MM.1S (cell line): ENCODE results near the gene SLC25A1.
A peak's percentile ranks its signal among the peaks of the same experiment; 100 is the strongest.

ENCODE experiments used
- DNase-seq: peaks from one replicate; pipeline ENCODE4 v3.0.0-alpha.2; 2015
- H2AFZ ChIP-seq: fragments of 300-600 bp; sonication (generic); 2 replicates; pipeline ENCODE4 v1.6.0; 2016; ENCODE audit warnings: antibody characterized with exemption, low read length
- H3F3A ChIP-seq: fragments of 300-600 bp; sonication (generic); 2 replicates; pipeline ENCODE4 v1.6.1; 2016; ENCODE audit warnings: mild to moderate bottlenecking, antibody characterized with exemption, low read length, moderate library complexity, mixed read lengths; ENCODE audit not compliant: insufficient read depth
- H3K27ac ChIP-seq: fragments of 300-600 bp; sonication (generic); 2 replicates; pipeline ENCODE4 v1.5.1; 2016; ENCODE audit warnings: mild to moderate bottlenecking, low read length
- H3K27me3 ChIP-seq: fragments of 300-600 bp; sonication (generic); replicated peaks from 2 replicates; pipeline ENCODE4 v1.6.0; 2016; ENCODE audit warnings: low read length; ENCODE audit not compliant: insufficient read depth
- H3K36me3 ChIP-seq: fragments of 300-600 bp; sonication (generic); replicated peaks from 2 replicates; pipeline ENCODE4 v1.6.1; 2016; ENCODE audit warnings: mild to moderate bottlenecking, low read length, mixed read lengths; ENCODE audit not compliant: insufficient read depth
- H3K4me1 ChIP-seq: fragments of 300-600 bp; sonication (generic); 2 replicates; pipeline ENCODE4 v1.6.1; 2016; ENCODE audit warnings: low read length, mixed read lengths
- H3K4me2 ChIP-seq: fragments of 300-600 bp; sonication (generic); 2 replicates; pipeline ENCODE4 v1.6.0; 2016; ENCODE audit warnings: low read depth, low read length
- H3K4me3 ChIP-seq: fragments of 300-600 bp; sonication (generic); 2 replicates; pipeline ENCODE4 v1.5.1; 2016; ENCODE audit warnings: low read length, mixed read lengths
- H3K79me2 ChIP-seq: fragments of 300-600 bp; sonication (generic); 2 replicates; pipeline ENCODE4 v1.6.1; 2016; ENCODE audit warnings: mixed run types, low read length, mixed read lengths
- H3K9ac ChIP-seq: fragments of 300-600 bp; sonication (generic); 2 replicates; pipeline ENCODE4 v1.6.1; 2016; ENCODE audit warnings: low read length, mixed read lengths
- H3K9me2 ChIP-seq: fragments of 300-600 bp; sonication (generic); replicated peaks from 2 replicates; pipeline ENCODE4 v1.6.1; 2016; ENCODE audit warnings: mild to moderate bottlenecking, low read length, mixed read lengths; ENCODE audit not compliant: insufficient read depth
- H3K9me3 ChIP-seq: fragments of 300-600 bp; sonication (generic); replicated peaks from 2 replicates; pipeline ENCODE4 v1.6.1; 2016; ENCODE audit warnings: mild to moderate bottlenecking, low read length, mixed read lengths; ENCODE audit not compliant: insufficient read depth
- H4K20me1 ChIP-seq: fragments of 300-600 bp; sonication (generic); 2 replicates; pipeline ENCODE4 v1.6.1; 2016; ENCODE audit warnings: mild to moderate bottlenecking, low read length, moderate library complexity, mixed read lengths; ENCODE audit not compliant: insufficient read depth
- EZH2 ChIP-seq: fragments of 300-600 bp; sonication (generic); optimal IDR thresholded peaks from 2 replicates; pipeline ENCODE3; 2017; ENCODE audit warnings: low read depth, mild to moderate bottlenecking, antibody characterized with exemption, low read length, mixed read lengths
- EZH2phosphoT487 ChIP-seq: fragments of 300-600 bp; sonication (generic); IDR thresholded peaks from 2 replicates; pipeline ENCODE4 v1.6.1; 2018; ENCODE audit warnings: antibody characterized with exemption, low read length
- TF ChIP-seq, protein P1 (sequence below): fragments of 300-600 bp; sonication (generic); IDR thresholded peaks from 2 replicates; pipeline ENCODE4 v1.5.1; 2016; ENCODE audit warnings: antibody characterized with exemption, low read length, mixed read lengths

Gene SLC25A1

DNA sequence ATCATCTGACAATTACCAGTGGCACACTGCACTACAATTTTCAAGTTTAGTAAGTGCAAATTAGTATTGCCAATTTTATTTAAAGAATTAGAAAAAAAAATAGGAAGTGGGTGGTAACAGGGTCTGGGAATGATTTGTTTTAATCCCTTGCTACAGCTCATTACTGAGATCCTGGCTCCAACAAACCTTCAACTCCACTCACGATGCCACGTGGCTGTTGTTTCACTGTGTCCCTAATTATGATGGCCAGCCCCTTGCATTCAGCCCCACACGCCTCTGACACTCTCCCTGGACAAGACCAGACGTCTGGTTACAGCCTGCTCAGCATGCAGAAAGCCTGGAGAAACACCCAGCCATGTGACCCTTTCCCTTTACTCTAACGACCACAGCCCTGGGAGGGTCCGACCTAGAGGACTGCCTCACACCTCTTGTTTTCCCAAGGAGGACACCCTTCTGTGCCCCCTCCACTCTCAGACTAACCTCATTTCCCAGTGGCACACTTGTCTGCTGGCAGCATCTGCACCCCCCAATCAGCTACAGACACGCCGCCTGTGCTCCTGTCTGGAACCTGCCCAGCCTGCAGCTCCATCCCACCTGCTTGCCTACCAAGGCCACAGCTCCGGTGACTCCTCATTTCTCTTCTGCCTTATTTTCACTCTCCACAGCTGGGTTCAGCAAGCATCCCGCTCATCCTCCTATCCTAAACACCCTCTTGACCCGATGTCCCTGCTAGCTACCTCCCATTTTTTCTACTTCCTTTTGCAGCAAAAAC, 18.5 kb upstream of the SLC25A1 start:
- TF ChIP-seq, protein P1, sequence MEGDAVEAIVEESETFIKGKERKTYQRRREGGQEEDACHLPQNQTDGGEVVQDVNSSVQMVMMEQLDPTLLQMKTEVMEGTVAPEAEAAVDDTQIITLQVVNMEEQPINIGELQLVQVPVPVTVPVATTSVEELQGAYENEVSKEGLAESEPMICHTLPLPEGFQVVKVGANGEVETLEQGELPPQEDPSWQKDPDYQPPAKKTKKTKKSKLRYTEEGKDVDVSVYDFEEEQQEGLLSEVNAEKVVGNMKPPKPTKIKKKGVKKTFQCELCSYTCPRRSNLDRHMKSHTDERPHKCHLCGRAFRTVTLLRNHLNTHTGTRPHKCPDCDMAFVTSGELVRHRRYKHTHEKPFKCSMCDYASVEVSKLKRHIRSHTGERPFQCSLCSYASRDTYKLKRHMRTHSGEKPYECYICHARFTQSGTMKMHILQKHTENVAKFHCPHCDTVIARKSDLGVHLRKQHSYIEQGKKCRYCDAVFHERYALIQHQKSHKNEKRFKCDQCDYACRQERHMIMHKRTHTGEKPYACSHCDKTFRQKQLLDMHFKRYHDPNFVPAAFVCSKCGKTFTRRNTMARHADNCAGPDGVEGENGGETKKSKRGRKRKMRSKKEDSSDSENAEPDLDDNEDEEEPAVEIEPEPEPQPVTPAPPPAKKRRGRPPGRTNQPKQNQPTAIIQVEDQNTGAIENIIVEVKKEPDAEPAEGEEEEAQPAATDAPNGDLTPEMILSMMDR, result no peak
- TF ChIP-seq EZH2 (no peak), EZH2phosphoT487 (no peak)
- H4K20me1 ChIP-seq, result no peaks in the 10 kb centered on the region
- no peaks in the 10 kb centered on the region for H3K4me1 ChIP-seq
- H3K36me3 ChIP-seq, result no peaks in the 10 kb centered on the region
- no peaks in the 10 kb centered on the region for H3F3A ChIP-seq
- H3K9ac ChIP-seq, result no peak overlapping the region
- no peak overlapping the region for H3K4me3 ChIP-seq
- DNase-seq, result no peak
- H3K27ac ChIP-seq, result no peak overlapping the region
- H3K9me3 ChIP-seq, result no peaks in the 10 kb centered on the region
- no peaks in the 10 kb centered on the region for H3K79me2 ChIP-seq
- no peaks in the 10 kb centered on the region for H3K9me2 ChIP-seq
- H3K4me2 ChIP-seq, result no peak overlapping the region
- no peak overlapping the region for H2AFZ ChIP-seq
- H3K27me3 ChIP-seq, result no peaks in the 10 kb centered on the region

DNA sequence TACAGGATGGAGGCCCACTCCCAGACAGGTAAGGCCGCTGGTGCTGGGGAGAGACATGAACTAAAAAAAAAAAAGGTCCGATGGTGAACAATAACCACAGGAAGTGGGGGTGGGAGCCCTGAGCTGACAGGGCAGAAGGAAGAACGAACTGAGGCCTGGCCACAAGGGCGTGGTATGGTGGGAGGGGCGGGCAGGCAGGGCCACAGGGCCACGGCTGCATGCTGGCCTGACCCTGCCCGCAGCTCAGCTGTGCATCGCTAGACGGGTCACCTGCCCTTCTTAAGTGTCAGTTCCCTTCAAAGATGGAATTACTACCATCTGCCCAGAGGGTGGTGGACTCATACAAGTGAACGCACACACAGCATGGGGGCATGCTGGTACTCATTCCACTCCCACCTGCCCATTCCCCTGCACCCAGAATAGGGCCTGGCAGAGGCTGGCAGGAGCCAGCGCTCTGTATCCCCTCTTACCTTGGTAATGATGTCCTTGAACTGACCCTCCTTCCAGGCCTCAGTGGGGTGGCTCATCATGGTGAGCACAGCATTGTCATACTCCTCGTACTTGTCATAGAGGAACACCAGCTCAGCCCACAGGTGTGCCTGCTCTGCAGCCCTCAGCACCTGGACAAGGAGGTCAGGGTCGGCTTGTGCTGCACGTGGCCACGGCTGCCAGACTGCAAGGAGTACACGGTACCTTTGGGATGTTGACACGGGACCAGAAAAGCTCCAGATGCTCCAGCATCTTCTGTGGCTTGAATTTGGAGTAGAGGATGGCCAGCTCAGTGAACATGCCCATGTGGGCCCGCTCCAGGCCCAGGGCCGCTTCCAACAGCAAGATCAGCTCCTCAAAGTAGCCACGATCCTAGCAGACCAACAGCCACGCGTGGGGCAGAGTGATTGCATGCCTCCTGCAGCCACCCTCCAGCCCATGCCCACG, 17.5 kb upstream of the SLC25A1 start:
- Histone ChIP-seq H2AFZ (0 out of 2 replicates have a peak overlapping the region, but pooled peaks have one; percentile 19), H3K27me3 (no peaks in the 10 kb centered on the region; the same call in 1 of the 2 replicates), H3K27ac (no peak overlapping the region), H3F3A (no peaks in the 10 kb centered on the region), H4K20me1 (no peaks in the 10 kb centered on the region), H3K4me2 (no peak overlapping the region), H3K4me1 (no peaks in the 10 kb centered on the region), H3K79me2 (no peaks in the 10 kb centered on the region), H3K36me3 (no peaks in the 10 kb centered on the region), H3K9me3 (no peaks in the 10 kb centered on the region), H3K9me2 (no peaks in the 10 kb centered on the region), H3K4me3 (no peak overlapping the region), H3K9ac (no peak overlapping the region)
- no peak for DNase-seq
- no peak for TF ChIP-seq EZH2

DNA sequence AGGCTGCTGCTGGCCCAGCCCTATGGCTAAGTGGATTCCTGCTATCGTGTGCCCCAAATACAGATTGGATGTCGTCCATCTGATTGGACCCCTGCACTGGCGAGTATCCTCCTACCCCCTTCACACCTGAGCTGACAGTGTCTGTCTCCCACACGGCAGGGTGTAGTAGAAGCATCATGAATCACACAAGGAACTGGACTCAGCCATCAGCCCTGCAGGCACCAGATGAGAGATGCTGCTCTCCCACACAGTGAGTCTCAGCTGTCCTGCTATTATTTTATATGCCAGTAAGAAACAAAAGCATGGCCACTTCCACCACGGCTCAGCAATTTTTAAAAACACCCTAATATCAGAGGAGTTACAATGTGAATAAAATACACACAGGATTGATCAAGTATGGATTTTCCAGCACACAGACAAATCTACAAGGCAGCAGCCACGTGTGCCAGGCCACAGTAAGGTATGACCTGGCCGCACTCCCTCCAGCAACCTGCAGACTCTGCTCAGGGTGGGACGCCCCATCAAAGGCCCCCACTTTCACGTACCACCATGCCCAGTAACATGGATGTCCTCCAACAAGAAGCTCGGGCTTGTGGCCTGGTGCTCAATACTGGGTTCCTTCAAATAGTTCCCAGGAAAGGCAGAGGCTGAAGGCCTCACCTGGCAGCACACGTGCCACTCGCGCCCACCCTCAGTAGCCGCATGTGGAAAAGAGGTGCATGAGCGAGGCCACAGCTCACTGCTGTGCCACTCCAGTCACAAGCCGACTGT, 16.4 kb upstream of the SLC25A1 start:
- Histone ChIP-seq H3K27me3 (no peaks in the 10 kb centered on the region; the same call in 1 of the 2 replicates), H3K4me2 (no peak overlapping the region), H3K36me3 (no peaks in the 10 kb centered on the region), H3K79me2 (no peaks in the 10 kb centered on the region), H3K9me2 (no peaks in the 10 kb centered on the region), H3K27ac (no peak overlapping the region), H4K20me1 (no peaks in the 10 kb centered on the region), H3K4me1 (no peaks in the 10 kb centered on the region), H3F3A (no peaks in the 10 kb centered on the region), H3K9ac (no peak overlapping the region), H2AFZ (no peak overlapping the region), H3K4me3 (no peak overlapping the region), H3K9me3 (no peaks in the 10 kb centered on the region)
- no peak for TF ChIP-seq EZH2
- no peak for TF ChIP-seq EZH2phosphoT487
- TF ChIP-seq, protein P1, result no peak
- no peak for DNase-seq
